ENCODE data around the gene PSMG3.

The PSMG3 gene

GRCh38 chr7:1542841-1543747, 26.7 kb downstream of the PSMG3 start:
- no peak for DNase-seq

- DNase-seq = no peak
Observed at GRCh38 chr7:1542329-1542728, 27.5 kb downstream of the PSMG3 start.

GRCh38 chr7:1541431-1542162, 28.2 kb downstream of the PSMG3 start:
- no peak for DNase-seq

GRCh38 chr7:1540776-1541271, 29.0 kb downstream of the PSMG3 start:
- DNase-seq = no peak

- no peak for DNase-seq
Observed at GRCh38 chr7:1539882-1540775, 29.7 kb downstream of the PSMG3 start.

GRCh38 chr7:1539181-1539881, 30.5 kb downstream of the PSMG3 start:
- no peak for DNase-seq

GRCh38 chr7:1538544-1539180, 31.2 kb downstream of the PSMG3 start:
- DNase-seq = no peak

- no peak for DNase-seq
Observed at GRCh38 chr7:1537535-1538412, 32.1 kb downstream of the PSMG3 start.

- DNase-seq = no peak
Observed at GRCh38 chr7:1536743-1537534, 32.9 kb downstream of the PSMG3 start.

GRCh38 chr7:1536455-1536742, 33.4 kb downstream of the PSMG3 start:
- no peak for DNase-seq

GRCh38 chr7:1535701-1536454, 34.0 kb downstream of the PSMG3 start:
- DNase-seq = peak; percentile 69 to 81 (median 72)

- no peak for DNase-seq
Observed at GRCh38 chr7:1535100-1535458, 34.8 kb downstream of the PSMG3 start.

GRCh38 chr7:1534330-1535099, 35.3 kb downstream of the PSMG3 start:
- no peak for DNase-seq

- peak; percentile 79 to 85 (median 81) for DNase-seq
Observed at GRCh38 chr7:1533547-1534329, 36.1 kb downstream of the PSMG3 start.

GRCh38 chr7:1533255-1533546, 36.6 kb downstream of the PSMG3 start:
- DNase-seq = no peak

- peak; percentile 91 to 95 (median 93) for DNase-seq
Observed at GRCh38 chr7:1532456-1533254, 37.2 kb downstream of the PSMG3 start.

- DNase-seq = no peak
Observed at GRCh38 chr7:1531979-1532455, 37.8 kb downstream of the PSMG3 start.
